Liver (tissue), 9 donors: ENCODE data around the gene KRTAP10-6. TPM values are rescaled to one million over a fixed set of nuclear protein-coding genes. Genes with fewer than 3 reads are reported as not detected.

ENCODE experiments used
- DNase-seq: peaks from one replicate; pipeline ENCODE4 v3.0.0-alpha.2; 2017; ENCODE audit warnings: low spot score
- H3K27ac ChIP-seq, 2 donors: one replicate each; pipeline ENCODE4 v1.7.0; 2013; ENCODE audit warnings: inconsistent platforms in 2 of 2, low read length in 2 of 2, control low read depth in 1 of 2, low read depth in 1 of 2, mild to moderate bottlenecking in 1 of 2
- H3K27me3 ChIP-seq, 4 donors: one replicate each; pipeline versions ENCODE4 v1.6.1 to v1.7.0; 2013; ENCODE audit warnings: low read length in 3 of 4, inconsistent platforms in 1 of 4, mild to moderate bottlenecking in 1 of 4, moderate library complexity in 1 of 4; ENCODE audit not compliant: control insufficient read depth in 4 of 4, insufficient read depth in 4 of 4
- H3K36me3 ChIP-seq, 4 donors: one replicate each; pipeline versions ENCODE4 v1.6.1 to v1.7.0; 2013; ENCODE audit warnings: low read length in 3 of 4, mild to moderate bottlenecking in 3 of 4, low read depth in 1 of 4, moderate library complexity in 1 of 4; ENCODE audit not compliant: control insufficient read depth in 4 of 4, insufficient read depth in 3 of 4
- H3K4me1 ChIP-seq, 4 donors: one replicate each; pipeline versions ENCODE4 v1.6.1 to v1.7.0; 2013; ENCODE audit warnings: low read length in 3 of 4, mild to moderate bottlenecking in 3 of 4, moderate library complexity in 1 of 4; ENCODE audit not compliant: control insufficient read depth in 4 of 4, insufficient read depth in 4 of 4
- H3K4me3 ChIP-seq, 3 donors: one replicate each; pipeline versions ENCODE4 v1.6.1 to v1.7.0; 2013; ENCODE audit warnings: low read length in 3 of 3, control low read depth in 1 of 3, low read depth in 1 of 3, mild to moderate bottlenecking in 1 of 3
- H3K9ac ChIP-seq, 2 donors: one replicate each; pipeline ENCODE4 v1.7.0; 2013; ENCODE audit warnings: low read length in 2 of 2, mild to moderate bottlenecking in 2 of 2, moderate library complexity in 2 of 2, control low read depth in 1 of 2, low read depth in 1 of 2
- H3K9me3 ChIP-seq, 4 donors: one replicate each; pipeline versions ENCODE4 v1.6.1 to v1.7.0; 2013; ENCODE audit warnings: low read length in 3 of 4; ENCODE audit not compliant: control insufficient read depth in 4 of 4
- ATF3 ChIP-seq: IDR thresholded peaks from 2 replicates; pipeline ENCODE4 v1.6.1; 2016; ENCODE audit warnings: antibody characterized with exemption
- CTCF ChIP-seq: fragments of 150-350 bp; IDR thresholded peaks from 2 replicates; pipeline ENCODE4 v1.5.1; 2017; ENCODE audit warnings: improper control_type of control experiment, low read depth, low read length; ENCODE audit not compliant: missing input control
- EGR1 ChIP-seq, 2 donors: IDR thresholded peaks; 2 replicates each; pipeline ENCODE4 v1.6.1; 2016 to 2018; ENCODE audit warnings: antibody characterized with exemption in 2 of 2, low read depth in 2 of 2
- FOXA1 ChIP-seq: IDR thresholded peaks from 2 replicates; pipeline ENCODE4 v1.6.1; 2016; ENCODE audit warnings: antibody characterized with exemption
- FOXA2 ChIP-seq: IDR thresholded peaks from 2 replicates; pipeline ENCODE4 v1.6.1; 2016; ENCODE audit warnings: antibody characterized with exemption
- GABPA ChIP-seq, 2 donors: IDR thresholded peaks in 1 of 2; conservative IDR thresholded peaks in 1 of 2; 2 replicates each; pipeline ENCODE4 v1.6.1; 2016; ENCODE audit warnings: antibody characterized with exemption in 2 of 2, mild to moderate bottlenecking in 1 of 2, moderate library complexity in 1 of 2
- HNF4A ChIP-seq, 2 donors: conservative IDR thresholded peaks; 2 replicates each; pipeline ENCODE4 v1.6.1; 2016; ENCODE audit warnings: antibody characterized with exemption in 2 of 2, mild to moderate bottlenecking in 2 of 2
- HNF4G ChIP-seq: IDR thresholded peaks from 2 replicates; pipeline ENCODE4 v1.6.1; 2016; ENCODE audit warnings: antibody characterized with exemption
- JUND ChIP-seq, 2 donors: IDR thresholded peaks; 2 replicates each; pipeline ENCODE4 v1.6.1; 2016; ENCODE audit warnings: antibody characterized with exemption in 2 of 2
- MAX ChIP-seq: IDR thresholded peaks from 2 replicates; pipeline ENCODE4 v1.6.1; 2016; ENCODE audit warnings: antibody characterized with exemption
- NR2F2 ChIP-seq: IDR thresholded peaks from 2 replicates; pipeline ENCODE4 v1.6.1; 2016; ENCODE audit warnings: antibody characterized with exemption
- RAD21 ChIP-seq, 2 donors: IDR thresholded peaks; 2 replicates each; pipeline ENCODE4 v1.6.1; 2016; ENCODE audit warnings: antibody characterized with exemption in 2 of 2, mild to moderate bottlenecking in 2 of 2
- RXRA ChIP-seq, 2 donors: IDR thresholded peaks; 2 replicates each; pipeline ENCODE4 v1.6.1; 2017 to 2018; ENCODE audit warnings: antibody characterized with exemption in 2 of 2, mild to moderate bottlenecking in 1 of 2
- SP1 ChIP-seq: IDR thresholded peaks from 2 replicates; pipeline ENCODE4 v1.6.1; 2018; ENCODE audit warnings: antibody characterized with exemption, mild to moderate bottlenecking
- TAF1 ChIP-seq: conservative IDR thresholded peaks from 2 replicates; pipeline ENCODE4 v1.6.1; 2016; ENCODE audit warnings: antibody characterized with exemption, mild to moderate bottlenecking
- YY1 ChIP-seq: IDR thresholded peaks from 2 replicates; pipeline ENCODE4 v1.6.1; 2016; ENCODE audit warnings: antibody characterized with exemption, mild to moderate bottlenecking
- ZBTB33 ChIP-seq: IDR thresholded peaks from 2 replicates; pipeline ENCODE4 v1.6.1; 2016; ENCODE audit warnings: antibody characterized with exemption
- WGBS: extraction: QIAGEN DNeasy Blood & Tissue Kit; methylation state at CpG from one replicate; pipeline ENCODE4 v1.1.7; 2013; 5-methylcytosine and 5-hydroxymethylcytosine counted together
- polyA plus RNA-seq, 2 donors: library from polyadenylated mRNA; stranded (reverse) in 1 of 2; unstranded in 1 of 2; fragments of 200-250 nt in 1 of 2; fragments of >200 nt in 1 of 2; fragmentation: Nextera tagmentation in 1 of 2; extraction: Ambion mirVana in 1 of 2; gene quantifications; one replicate each; pipeline versions ENCODE4 v1.2.1 to v1.2.3, GENCODE V29; 2013 to 2015
- total RNA-seq, 2 donors: library from RNA; depleted of rRNA; stranded (reverse); fragments of >200 nt; gene quantifications; one replicate each; pipeline ENCODE4 v1.2.3, GENCODE V29; 2014
- donor health status: healthy.
- donor health status: healthy.
- donor health status: healthy.
- donor health status: healthy.
- donor health status: healthy.

The KRTAP10-6 gene
- total and polyA plus RNA-seq, 4 donors = not detected

GRCh38 chr21:44619886-44620285 is 27.6 kb upstream of the KRTAP10-6 start:
- WGBS = 85% methylated on average over 6 of the region's 6 CpGs
- DNase-seq = no peak
- no peak for TF ChIP-seq JUND (IDR thresholded peaks at IDR 0.05)
- TF ChIP-seq YY1 = no peak
- no peak for TF ChIP-seq NR2F2
- TF ChIP-seq EGR1 (IDR thresholded peaks at IDR 0.05; ENCODE audit: low read depth in 2 of 2) = no peak
- no peak overlapping the region for H3K9ac ChIP-seq
- H3K4me3 ChIP-seq = no peak overlapping the region
- H3K9me3 ChIP-seq = peaks cover 0 to 8% (median 2%) of the 10 kb centered on the region in 4 donors
- no peaks in the 10 kb centered on the region for H3K36me3 ChIP-seq
- no peaks in the 10 kb centered on the region for H3K4me1 ChIP-seq
- H3K27me3 ChIP-seq = no peaks in the 10 kb centered on the region
- H3K27ac ChIP-seq = no peak overlapping the region

- Histone ChIP-seq H3K9ac (no peak overlapping the region), H3K36me3 (no peaks in the 10 kb centered on the region), H3K27me3 (no peaks in the 10 kb centered on the region), H3K4me1 (no peaks in the 10 kb centered on the region), H3K27ac (peak overlapping the region; percentile 7 to 26), H3K4me3 (no peak overlapping the region), H3K9me3 (peaks cover 0 to 5% (median 0%) of the 10 kb centered on the region in 4 donors)
- TF ChIP-seq SP1 (no peak), FOXA1 (no peak), TAF1 (no peak), HNF4A (conservative IDR thresholded peaks at IDR 0.05) (no peak), NR2F2 (no peak), RAD21 (IDR thresholded peaks at IDR 0.05) (no peak), MAX (no peak), GABPA (IDR thresholded peaks at IDR 0.05 in 1 of 2, conservative IDR thresholded peaks at IDR 0.05 in 1 of 2) (no peak), ZBTB33 (no peak), RXRA (IDR thresholded peaks at IDR 0.05) (no peak), FOXA2 (no peak), JUND (IDR thresholded peaks at IDR 0.05) (no peak), ATF3 (no peak), CTCF (no peak), HNF4G (no peak)
- WGBS = 69% methylated on average over 3 of the region's 3 CpGs
- no peak for DNase-seq
Observed at GRCh38 chr21:44618909-44619308, 26.6 kb upstream of the KRTAP10-6 start.

GRCh38 chr21:44618504-44618903 is 26.2 kb upstream of the KRTAP10-6 start:
- Histone ChIP-seq H3K27ac (peak overlapping the region in 1 of 2 donors; percentile 38), H3K9me3 (peaks cover 0 to 5% (median 0%) of the 10 kb centered on the region in 4 donors), H3K36me3 (no peaks in the 10 kb centered on the region), H3K9ac (no peak overlapping the region), H3K4me1 (no peaks in the 10 kb centered on the region), H3K27me3 (no peaks in the 10 kb centered on the region), H3K4me3 (no peak overlapping the region)
- TF ChIP-seq RAD21 (IDR thresholded peaks at IDR 0.05) (no peak), ZBTB33 (no peak), CTCF (peak; percentile 15), EGR1 (IDR thresholded peaks at IDR 0.05; ENCODE audit: low read depth in 2 of 2) (no peak), HNF4A (conservative IDR thresholded peaks at IDR 0.05) (no peak)
- WGBS = 30% methylated on average over 4 of the region's 4 CpGs
- no peak for DNase-seq
